Adrenal gland (tissue), 5 donors: Measurements from ENCODE around the gene TMPRSS3.

ENCODE experiments used
- POLR2A ChIP-seq, 2 donors: fragments of 450-650 bp; IDR thresholded peaks; one replicate each; pipeline ENCODE4 v1.6.1; 2017; ENCODE audit warnings: antibody characterized with exemption in 2 of 2, mild to moderate bottlenecking in 2 of 2, moderate library complexity in 1 of 2
- TF ChIP-seq, protein P1 (sequence below), 6 experiments: fragments of 450-650 bp in 4 of 6; fragments of 200-600 bp in 2 of 6; sonication (generic) in 1 of 6; IDR thresholded peaks; 1 replicate in 5 of 6; 2 replicates in 1 of 6; pipeline versions ENCODE4 v1.5.1 to v1.8.0; 2016 to 2021; ENCODE audit warnings: antibody characterized with exemption in 6 of 6, mild to moderate bottlenecking in 2 of 6, moderate library complexity in 1 of 6
- donor health status: DM: no; HTN: no; CAD: no.

DNA sequence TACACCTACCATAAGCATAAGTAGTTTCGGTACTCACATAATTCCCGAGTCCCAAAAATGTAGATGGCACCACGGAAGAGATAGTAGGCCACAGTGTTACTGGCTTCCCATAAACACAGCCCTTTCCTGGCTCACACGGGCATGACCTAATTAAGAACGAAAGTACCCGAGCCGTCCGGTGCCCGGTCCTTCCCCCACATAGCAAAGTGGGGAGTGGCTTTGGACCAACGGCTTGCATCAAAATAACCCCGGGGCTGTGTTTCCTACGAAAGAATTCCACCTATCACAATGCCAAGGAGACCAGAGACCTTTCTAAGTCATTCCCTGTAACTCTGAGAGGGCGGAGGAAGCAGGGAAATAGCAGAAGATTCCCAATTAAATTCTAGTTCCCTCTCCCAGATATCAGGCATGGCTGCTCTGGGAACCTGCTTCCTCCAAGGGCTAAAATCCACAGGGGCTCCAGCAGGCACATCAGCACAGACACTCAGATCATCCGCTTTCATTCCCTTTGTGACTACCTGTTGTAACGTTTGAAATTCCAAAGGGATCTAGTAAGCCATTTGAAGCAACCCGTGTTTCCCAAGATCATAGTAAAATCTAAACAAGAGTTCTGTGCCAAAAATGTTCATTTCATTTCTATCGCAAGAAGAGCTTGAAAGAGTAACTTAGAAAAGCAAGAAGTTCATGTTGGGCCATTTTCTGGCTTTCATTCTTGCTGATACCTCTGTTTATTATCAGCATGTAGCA is at the start of gene TMPRSS3:
- TF ChIP-seq POLR2A (IDR thresholded peaks at IDR 0.05), result no peak
- TF ChIP-seq, protein P1, sequence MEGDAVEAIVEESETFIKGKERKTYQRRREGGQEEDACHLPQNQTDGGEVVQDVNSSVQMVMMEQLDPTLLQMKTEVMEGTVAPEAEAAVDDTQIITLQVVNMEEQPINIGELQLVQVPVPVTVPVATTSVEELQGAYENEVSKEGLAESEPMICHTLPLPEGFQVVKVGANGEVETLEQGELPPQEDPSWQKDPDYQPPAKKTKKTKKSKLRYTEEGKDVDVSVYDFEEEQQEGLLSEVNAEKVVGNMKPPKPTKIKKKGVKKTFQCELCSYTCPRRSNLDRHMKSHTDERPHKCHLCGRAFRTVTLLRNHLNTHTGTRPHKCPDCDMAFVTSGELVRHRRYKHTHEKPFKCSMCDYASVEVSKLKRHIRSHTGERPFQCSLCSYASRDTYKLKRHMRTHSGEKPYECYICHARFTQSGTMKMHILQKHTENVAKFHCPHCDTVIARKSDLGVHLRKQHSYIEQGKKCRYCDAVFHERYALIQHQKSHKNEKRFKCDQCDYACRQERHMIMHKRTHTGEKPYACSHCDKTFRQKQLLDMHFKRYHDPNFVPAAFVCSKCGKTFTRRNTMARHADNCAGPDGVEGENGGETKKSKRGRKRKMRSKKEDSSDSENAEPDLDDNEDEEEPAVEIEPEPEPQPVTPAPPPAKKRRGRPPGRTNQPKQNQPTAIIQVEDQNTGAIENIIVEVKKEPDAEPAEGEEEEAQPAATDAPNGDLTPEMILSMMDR (IDR thresholded peaks at IDR 0.05), result no peak
